Ovary (tissue), 3 donors: ENCODE measurements around the gene HYOU1.

ENCODE experiments used
- CTCF ChIP-seq, 3 donors: fragments of 450-650 bp in 2 of 3; fragments of 200-600 bp in 1 of 3; IDR thresholded peaks; one replicate each; pipeline versions ENCODE4 v1.5.1 to v1.8.0; 2016 to 2022; ENCODE audit warnings: antibody characterized with exemption in 3 of 3, mild to moderate bottlenecking in 1 of 3
- POLR2A ChIP-seq: fragments of 450-650 bp; IDR thresholded peaks from one replicate; pipeline ENCODE4 v1.6.1; 2017; ENCODE audit warnings: antibody characterized with exemption, mild to moderate bottlenecking, moderate library complexity
- donor health status: DM: no; HTN: no; CAD: no.

DNA sequence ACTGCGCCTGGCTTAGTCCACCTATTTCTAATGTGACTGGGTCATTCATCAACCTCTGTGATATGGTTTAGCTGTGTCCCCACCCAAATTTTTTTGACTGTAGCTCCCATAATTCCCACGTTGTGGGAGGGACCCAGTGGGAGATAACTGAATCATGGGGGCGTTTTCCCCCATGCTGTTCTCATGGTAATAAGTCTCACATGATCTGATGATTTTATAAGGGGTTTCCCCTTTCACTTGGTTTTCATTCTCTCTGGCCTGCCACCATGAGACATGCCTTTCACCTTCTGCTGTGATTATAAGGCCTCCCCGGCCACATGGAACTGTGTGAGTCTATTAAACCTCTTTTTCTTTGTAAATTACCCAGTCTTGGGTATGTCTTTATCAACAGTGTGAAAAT is 50.3 kb downstream of the HYOU1 start:
- TF ChIP-seq CTCF (IDR thresholded peaks at IDR 0.05) (no peak), POLR2A (no peak)
